WTC11 (cell line): ENCODE results near the gene CD59. TPM values are rescaled to one million over a fixed set of nuclear protein-coding genes. Genes with fewer than 3 reads are reported as not detected.

ENCODE experiments used
- ATAC-seq: fragments of 200-7000 bp; cut with Tn5 transposase; 2 replicates; pipeline ENCODE4 v1.10.0; 2021; ENCODE audit warnings: mild to moderate bottlenecking, moderate library complexity
- CTCF ChIA-PET: fragments of 300-600 bp; sonication (Branson Sonifier 250); formaldehyde crosslinking; loops from one replicate; lab custom pipeline; 2021; ENCODE audit warnings: antibody characterized with exemption; lab: Charles Lee
- POLR2A ChIA-PET: fragments of 350-600 bp; sonication (Branson Sonifier 250); formaldehyde crosslinking; loops from one replicate; lab custom pipeline; 2021; ENCODE audit warnings: antibody characterized with exemption; lab: Charles Lee
- DNase-seq: peaks from one replicate; pipeline ENCODE4 v3.0.0; 2021; ENCODE audit warnings: low spot score
- H3K27ac Mint-ChIP-seq: 2 replicates; pipeline ENCODE4 v1.8.0; 2021; ENCODE audit warnings: mixed read lengths
- H3K27me3 Mint-ChIP-seq: 2 replicates; pipeline ENCODE4 v1.8.0; 2021; ENCODE audit warnings: low read depth, mild to moderate bottlenecking, moderate library complexity, mixed read lengths
- H3K36me3 Mint-ChIP-seq: 2 replicates; pipeline ENCODE4 v1.8.0; 2021; ENCODE audit warnings: mixed read lengths
- H3K4me1 Mint-ChIP-seq: 2 replicates; pipeline ENCODE4 v1.8.0; 2022; ENCODE audit warnings: mixed read lengths
- H3K4me3 Mint-ChIP-seq: 2 replicates; pipeline ENCODE4 v1.8.0; 2021; ENCODE audit warnings: mild to moderate bottlenecking, moderate library complexity, mixed read lengths
- H3K9me3 Mint-ChIP-seq: 2 replicates; pipeline ENCODE4 v1.8.0; 2021; ENCODE audit warnings: mixed read lengths
- AFF4 ChIP-seq: sonication (generic); formaldehyde crosslinking; IDR thresholded peaks from 2 replicates; pipeline ENCODE4 v1.8.1; 2023; ENCODE audit warnings: mild to moderate bottlenecking, missing genetic modification reagents, borderline replicate concordance
- AR ChIP-seq: fragments of 250-450 bp; sonication (Bioruptor Pico); IDR thresholded peaks from 2 replicates; pipeline ENCODE4 v1.9.0; 2021; ENCODE audit warnings: mild to moderate bottlenecking
- ATF6 ChIP-seq: sonication (generic); formaldehyde crosslinking; IDR thresholded peaks from 2 replicates; pipeline ENCODE4 v1.8.1; 2023; ENCODE audit warnings: mild to moderate bottlenecking, missing genetic modification reagents
- CDX4 ChIP-seq: fragments of 250-450 bp; sonication (Bioruptor Pico); IDR thresholded peaks from 2 replicates; pipeline ENCODE4 v1.9.0; 2021; ENCODE audit warnings: moderate library complexity, mild to moderate bottlenecking, inconsistent platforms, borderline replicate concordance
- CREB1 ChIP-seq: sonication (generic); formaldehyde crosslinking; IDR thresholded peaks from 2 replicates; pipeline ENCODE4 v1.8.0; 2023; ENCODE audit warnings: mild to moderate bottlenecking, missing genetic modification reagents
- ELF4 ChIP-seq: sonication (generic); formaldehyde crosslinking; IDR thresholded peaks from 2 replicates; pipeline ENCODE4 v1.8.1; 2022; ENCODE audit warnings: low read depth, mild to moderate bottlenecking, moderate library complexity, missing genetic modification reagents
- ETV6 ChIP-seq: sonication (generic); formaldehyde crosslinking; IDR thresholded peaks from 2 replicates; pipeline ENCODE4 v1.8.1; 2022; ENCODE audit warnings: mild to moderate bottlenecking, missing genetic modification reagents
- FOXP1 ChIP-seq: sonication (generic); formaldehyde crosslinking; IDR thresholded peaks from 2 replicates; pipeline ENCODE4 v1.8.0; 2022; ENCODE audit warnings: missing genetic modification reagents, mild to moderate bottlenecking, moderate library complexity, borderline replicate concordance
- MXD4 ChIP-seq: fragments of 250-450 bp; sonication (Bioruptor Pico); IDR thresholded peaks from 2 replicates; pipeline ENCODE4 v1.8.0; 2021; ENCODE audit warnings: mild to moderate bottlenecking, moderate library complexity, borderline replicate concordance
- NR2C2 ChIP-seq: sonication (generic); formaldehyde crosslinking; IDR thresholded peaks from 2 replicates; pipeline ENCODE4 v1.8.0; 2022; ENCODE audit warnings: mild to moderate bottlenecking, missing genetic modification reagents
- OVOL2 ChIP-seq: fragments of 250-450 bp; sonication (Bioruptor Pico); IDR thresholded peaks from 2 replicates; pipeline ENCODE4 v1.9.0; 2021; ENCODE audit warnings: mild to moderate bottlenecking, borderline replicate concordance
- SP1 ChIP-seq: sonication (generic); formaldehyde crosslinking; conservative IDR thresholded peaks from 2 replicates; pipeline ENCODE4 v1.8.1; 2022; ENCODE audit warnings: missing genetic modification reagents
- TCF7 ChIP-seq: sonication (generic); formaldehyde crosslinking; IDR thresholded peaks from 2 replicates; pipeline ENCODE4 v1.8.0; 2022; ENCODE audit warnings: mild to moderate bottlenecking, low read depth, missing genetic modification reagents, moderate library complexity
- USF2 ChIP-seq: sonication (generic); formaldehyde crosslinking; IDR thresholded peaks from 2 replicates; pipeline ENCODE4 v1.8.1; 2023; ENCODE audit warnings: mild to moderate bottlenecking, missing genetic modification reagents, moderate library complexity
- ZMAT4 ChIP-seq: fragments of 250-450 bp; sonication (Bioruptor Pico); IDR thresholded peaks from 2 replicates; pipeline ENCODE4 v1.9.0; 2021; ENCODE audit warnings: mild to moderate bottlenecking
- ZNF396 ChIP-seq: fragments of 250-450 bp; sonication (Bioruptor Pico); IDR thresholded peaks from 2 replicates; pipeline ENCODE4 v1.8.0; 2021; ENCODE audit warnings: mild to moderate bottlenecking, moderate library complexity, borderline replicate concordance
- total RNA-seq: library from RNA; stranded (reverse); gene quantifications from 3 replicates; pipeline ENCODE4 v1.2.3, GENCODE V29; 2021

The CD59 gene
- total RNA-seq, 1 experiment from 2014 or later, result 65.8 TPM

GRCh38 chr11:33753304-33753967 is 17.2 kb upstream of the CD59 start:
- no peaks in the 10 kb centered on the region for H3K4me1 Mint-ChIP-seq
- ChIA-PET CTCF (interaction anchor here (1.4 kb wide), 1 partner anchor 11 kb away, joined by 6 read pairs; no protein-coding TSS in a partner anchor), POLR2A (no interaction called here)
- 0 out of 2 replicates have a peak, but pooled peaks cover 2% of the 10 kb centered on the region for H3K36me3 Mint-ChIP-seq
- no peaks in the 10 kb centered on the region for H3K27me3 Mint-ChIP-seq
- no peak overlapping the region for H3K27ac Mint-ChIP-seq
- ATAC-seq, result no peak
- TF ChIP-seq ELF4 (CRISPR knock-in tag), result no peak
- no peak for TF ChIP-seq CDX4 (CRISPR knock-in tag)
- H3K9me3 Mint-ChIP-seq, result no peaks in the 10 kb centered on the region
- no peak for DNase-seq
- H3K4me3 Mint-ChIP-seq, result no peak overlapping the region

- DNase-seq (no peak), ATAC-seq (no peak)
- no peaks in the 10 kb centered on the region for H3K36me3 Mint-ChIP-seq
- no peak overlapping the region for H3K27ac Mint-ChIP-seq
- H3K4me1 Mint-ChIP-seq, result no peaks in the 10 kb centered on the region
- no peaks in the 10 kb centered on the region for H3K9me3 Mint-ChIP-seq
- ChIA-PET POLR2A (no interaction called here), CTCF (no interaction called here)
- no peak overlapping the region for H3K4me3 Mint-ChIP-seq
- TF ChIP-seq ATF6, result no peak
- TF ChIP-seq CREB1 (CRISPR knock-in tag), result no peak
- no peak for TF ChIP-seq ZMAT4 (CRISPR knock-in tag)
- no peak for TF ChIP-seq FOXP1
- no peak for TF ChIP-seq USF2 (CRISPR knock-in tag)
- no peak for TF ChIP-seq TCF7
- TF ChIP-seq OVOL2 (CRISPR knock-in tag), result no peak
- no peak for TF ChIP-seq AFF4 (CRISPR knock-in tag)
- no peak for TF ChIP-seq ETV6 (CRISPR knock-in tag)
- no peak for TF ChIP-seq NR2C2 (CRISPR knock-in tag)
- TF ChIP-seq AR, result no peak
- TF ChIP-seq SP1 (CRISPR knock-in tag), result no peak
- TF ChIP-seq ZNF396 (CRISPR knock-in tag), result no peak
- TF ChIP-seq MXD4 (CRISPR knock-in tag), result no peak
- no peaks in the 10 kb centered on the region for H3K27me3 Mint-ChIP-seq
Measured at GRCh38 chr11:33751878-33752277, 15.7 kb upstream of the CD59 start.
